ENCODE data around the gene RXRA. TPM values are rescaled to one million over a fixed set of nuclear protein-coding genes. Genes with fewer than 3 reads are reported as not detected.

RXRA gene
- total and polyA plus RNA-seq, 2 donors (not counting 3 experiments of a cell fraction or from before 2014, with no cell fraction given) = 15.4 to 37.4 TPM

DNA sequence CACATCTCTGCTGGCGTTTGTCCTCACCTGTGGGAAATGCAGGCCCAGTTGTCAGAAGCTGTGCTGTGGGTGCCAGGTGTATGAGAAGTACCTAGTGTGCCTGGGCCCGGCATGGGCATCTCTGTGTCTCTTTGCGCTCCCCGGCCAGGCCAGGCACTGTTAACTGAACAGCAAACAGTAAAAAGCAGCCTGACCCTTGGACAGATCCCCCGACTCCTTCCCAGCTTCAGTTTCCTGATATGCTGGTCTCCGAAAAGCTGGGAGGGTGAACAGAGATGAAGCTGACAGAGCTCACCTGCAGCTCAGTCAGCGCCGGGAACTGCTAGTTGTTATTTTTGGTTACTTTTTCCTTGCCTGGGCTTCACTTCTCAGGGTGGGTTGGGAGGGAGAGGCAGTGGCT, 28.9 kb downstream of the RXRA start:
- no peaks in the 10 kb centered on the region for H3K27me3 ChIP-seq (ENCODE audit: control insufficient read depth in 2 of 2, insufficient read depth in 2 of 2, low read length in 2 of 2)
- no peak overlapping the region for H3K4me2 ChIP-seq (ENCODE audit: insufficient read depth, low read length)
- dilution Hi-C loops (cut with MboI; ENCODE audit: extremely low pct_ligation_motif_present, low sequenced_read_pairs) = no loop called here
- H3K27ac ChIP-seq (ENCODE audit: insufficient read depth, low read depth, low read length) = no peak overlapping the region
- no TSS peak for BruUV-seq (replicated peaks)
- DNase-seq (ENCODE audit: low read depth, low spot score) (no peak), FAIRE-seq (no peak)
- H3K4me3 ChIP-seq (replicated peaks in 1 of 3; ENCODE audit: insufficient read depth in 1 of 3, low read depth in 1 of 3, low read length in 3 of 3) = no peak overlapping the region
- H4K20me1 ChIP-seq (replicated peaks; ENCODE audit: control insufficient read depth, extremely low read depth, insufficient read depth, low read length) = no peaks in the 10 kb centered on the region
- TF ChIP-seq, protein P1, sequence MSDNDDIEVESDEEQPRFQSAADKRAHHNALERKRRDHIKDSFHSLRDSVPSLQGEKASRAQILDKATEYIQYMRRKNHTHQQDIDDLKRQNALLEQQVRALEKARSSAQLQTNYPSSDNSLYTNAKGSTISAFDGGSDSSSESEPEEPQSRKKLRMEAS (IDR thresholded peaks at IDR 0.05; ENCODE audit: insufficient read depth, insufficient read length) = no peak
- no peak for TF ChIP-seq JUN (IDR thresholded peaks at IDR 0.05; ENCODE audit: borderline replicate concordance, insufficient read depth, insufficient read length, low read depth)
- no peak for TF ChIP-seq EZH2 (IDR thresholded peaks at IDR 0.05; ENCODE audit: borderline replicate concordance, low read depth, low read length, severe bottlenecking)
- no peak for TF ChIP-seq FOS (IDR thresholded peaks at IDR 0.05; ENCODE audit: borderline replicate concordance, insufficient read depth, low read length)
- TF ChIP-seq POLR2AphosphoS5 (IDR thresholded peaks at IDR 0.05; ENCODE audit: insufficient read depth, low read depth, low read length) = no peak
- no peak for TF ChIP-seq MYC (IDR thresholded peaks at IDR 0.05; ENCODE audit: low read depth, low read length)
- no peak for TF ChIP-seq POLR2A (IDR thresholded peaks at IDR 0.05; ENCODE audit: low read depth, low read length)
- TF ChIP-seq, protein P2, sequence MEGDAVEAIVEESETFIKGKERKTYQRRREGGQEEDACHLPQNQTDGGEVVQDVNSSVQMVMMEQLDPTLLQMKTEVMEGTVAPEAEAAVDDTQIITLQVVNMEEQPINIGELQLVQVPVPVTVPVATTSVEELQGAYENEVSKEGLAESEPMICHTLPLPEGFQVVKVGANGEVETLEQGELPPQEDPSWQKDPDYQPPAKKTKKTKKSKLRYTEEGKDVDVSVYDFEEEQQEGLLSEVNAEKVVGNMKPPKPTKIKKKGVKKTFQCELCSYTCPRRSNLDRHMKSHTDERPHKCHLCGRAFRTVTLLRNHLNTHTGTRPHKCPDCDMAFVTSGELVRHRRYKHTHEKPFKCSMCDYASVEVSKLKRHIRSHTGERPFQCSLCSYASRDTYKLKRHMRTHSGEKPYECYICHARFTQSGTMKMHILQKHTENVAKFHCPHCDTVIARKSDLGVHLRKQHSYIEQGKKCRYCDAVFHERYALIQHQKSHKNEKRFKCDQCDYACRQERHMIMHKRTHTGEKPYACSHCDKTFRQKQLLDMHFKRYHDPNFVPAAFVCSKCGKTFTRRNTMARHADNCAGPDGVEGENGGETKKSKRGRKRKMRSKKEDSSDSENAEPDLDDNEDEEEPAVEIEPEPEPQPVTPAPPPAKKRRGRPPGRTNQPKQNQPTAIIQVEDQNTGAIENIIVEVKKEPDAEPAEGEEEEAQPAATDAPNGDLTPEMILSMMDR (IDR thresholded peaks at IDR 0.05; ENCODE audit: extremely low read depth in 1 of 2, insufficient read depth in 1 of 2, low read depth in 1 of 2, low read length in 2 of 2) = no peak
- no peak for TF ChIP-seq GATA2 (IDR thresholded peaks at IDR 0.05; ENCODE audit: insufficient read depth, insufficient read length, low read depth, low read length)
- POLR2A ChIA-PET = interaction anchor here (1.0 kb wide), 1 partner anchor 11 kb away, joined by 3 read pairs; no protein-coding TSS in a partner anchor
- H3K9me1 ChIP-seq (replicated peaks; ENCODE audit: control insufficient read depth, extremely low read depth, insufficient read depth, low read length) = no peaks in the 10 kb centered on the region
- H3K9me3 ChIP-seq (replicated peaks; ENCODE audit: control insufficient read depth, insufficient read depth, low read length) = no peaks in the 10 kb centered on the region
- peaks cover 2% of the 10 kb centered on the region for H3K79me2 ChIP-seq (ENCODE audit: control insufficient read depth, insufficient read depth, low read length)
- H2AFZ ChIP-seq (ENCODE audit: low read depth, low read length) = no peak overlapping the region
- CTCF ChIA-PET = interaction anchor here (2.2 kb wide), 1 partner anchor 11 kb away, joined by 5 read pairs; no protein-coding TSS in a partner anchor
- peaks cover under 1% of the 10 kb centered on the region for H3K4me1 ChIP-seq (ENCODE audit: control insufficient read depth, extremely low read depth, insufficient read depth, low read length)
- no peak overlapping the region for H3K9ac ChIP-seq (replicated peaks; ENCODE audit: extremely low read depth, insufficient read depth, low read length)
- intact Hi-C loops (cut with micrococcal nuclease) = no loop called here
- no peaks in the 10 kb centered on the region for H3K36me3 ChIP-seq (ENCODE audit: control insufficient read depth in 2 of 2, extremely low read depth in 1 of 2, insufficient read depth in 2 of 2, low read length in 2 of 2)

Measured in endothelial cell of umbilical vein (primary cell).